Astrocyte of the cerebellum (primary cell): ENCODE measurements around the gene DCHS1.

Experiments
- DNase-seq: peaks from one replicate; pipeline ENCODE4 v3.0.0-alpha.2; 2011; ENCODE audit warnings: low read depth
- H3K4me3 ChIP-seq: 2 replicates; pipeline ENCODE4 v1.5.1; 2011; ENCODE audit warnings: mild to moderate bottlenecking, low read depth, low read length, moderate library complexity
- CTCF ChIP-seq: IDR thresholded peaks from 2 replicates; pipeline ENCODE4 v1.5.1; 2012; ENCODE audit warnings: low read length, low read depth, moderate library complexity, mild to moderate bottlenecking; ENCODE audit errors: missing control alignments
- in situ Hi-C: cut with HindIII; loops from 2 replicates; pipeline ENCODE4 v1.10.0; 2017; ENCODE audit warnings: low sequenced_read_pairs

The DCHS1 gene

GRCh38 chr11:6629892-6630631, 25.5 kb downstream of the DCHS1 start:
- TF ChIP-seq CTCF = no peak
- H3K4me3 ChIP-seq = no peak overlapping the region
- DNase-seq = no peak
- in situ Hi-C loops = no loop called here

- no peak for DNase-seq
- in situ Hi-C loops = no loop called here
- TF ChIP-seq CTCF = no peak
- no peak overlapping the region for H3K4me3 ChIP-seq
Observed at GRCh38 chr11:6629573-6629891, 26.1 kb downstream of the DCHS1 start.

- in situ Hi-C loops = no loop called here
Observed at GRCh38 chr11:6628526-6628925, 27.1 kb downstream of the DCHS1 start.

GRCh38 chr11:6627762-6628241, 27.8 kb downstream of the DCHS1 start:
- in situ Hi-C loops = no loop called here
- TF ChIP-seq CTCF = no peak
- no peak overlapping the region for H3K4me3 ChIP-seq
- no peak for DNase-seq

More at GRCh38 chr11:6628526-6628925, 27.1 kb downstream of the DCHS1 start:
- no peak overlapping the region for H3K4me3 ChIP-seq
- TF ChIP-seq CTCF = no peak
- DNase-seq = no peak

GRCh38 chr11:6626971-6627761, 28.4 kb downstream of the DCHS1 start:
- TF ChIP-seq CTCF = no peak
- H3K4me3 ChIP-seq = no peak overlapping the region
- in situ Hi-C loops = no loop called here
- DNase-seq = no peak

- in situ Hi-C loops = no loop called here
- no peak for DNase-seq
- H3K4me3 ChIP-seq = no peak overlapping the region
- no peak for TF ChIP-seq CTCF
Observed at GRCh38 chr11:6625832-6626420, 29.7 kb downstream of the DCHS1 start.
